OCI-LY7 (cell line): ENCODE data around the gene SLC6A6. TPM values are rescaled to one million over a fixed set of nuclear protein-coding genes. Genes with fewer than 3 reads are reported as not detected.

Experiments
- BruUV-seq: library from RNA; stranded (reverse); fragments of 400-500 nt; replicated peaks from 2 replicates; lab custom pipeline; 2021; lab: Mats Ljungman, UMichigan
- CTCF ChIA-PET: fragments of 300-600 bp; sonication (Branson Sonifier 250); formaldehyde crosslinking; loops from one replicate; lab custom pipeline; 2022; ENCODE audit warnings: antibody characterized with exemption; ENCODE audit not compliant: unreplicated experiment; lab: Charles Lee
- POLR2A ChIA-PET: fragments of 300-600 bp; sonication (Branson Sonifier 250); formaldehyde crosslinking; loops from one replicate; lab custom pipeline; 2022; ENCODE audit warnings: antibody characterized with exemption; lab: Charles Lee
- DNase-seq: peaks from one replicate; pipeline ENCODE4 v3.0.0-alpha.2; 2015; ENCODE audit warnings: low spot score
- H2AFZ ChIP-seq: fragments of 200-600 bp; sonication (generic), shearing (Covaris generic); 2 replicates; pipeline ENCODE4 v1.6.1; 2014; ENCODE audit warnings: mild to moderate bottlenecking, antibody characterized with exemption, low read length, moderate library complexity
- H3K27ac ChIP-seq: fragments of 200-600 bp; sonication (generic); 2 replicates; pipeline ENCODE4 v1.5.1; 2014; ENCODE audit warnings: mixed run types, low read depth, mild to moderate bottlenecking, moderate library complexity, low read length, inconsistent platforms; ENCODE audit not compliant: poor library complexity, severe bottlenecking
- H3K36me3 ChIP-seq: fragments of 200-600 bp; sonication (generic); 2 replicates; pipeline ENCODE4 v1.6.1; 2014; ENCODE audit warnings: mild to moderate bottlenecking, antibody characterized with exemption, low read length, moderate library complexity, mixed read lengths; ENCODE audit not compliant: insufficient read depth
- H3K4me1 ChIP-seq: fragments of 200-600 bp; sonication (generic); 2 replicates; pipeline ENCODE4 v1.5.1; 2014; ENCODE audit warnings: mild to moderate bottlenecking, low read length; ENCODE audit not compliant: insufficient read depth, poor library complexity, severe bottlenecking
- H3K4me2 ChIP-seq: fragments of 200-600 bp; sonication (generic); 2 replicates; pipeline ENCODE4 v1.6.1; 2014; ENCODE audit warnings: mild to moderate bottlenecking, low read length
- H3K4me3 ChIP-seq: fragments of 200-600 bp; sonication (generic); 2 replicates; pipeline ENCODE4 v1.5.1; 2014; ENCODE audit warnings: mild to moderate bottlenecking, low read depth, low read length; ENCODE audit not compliant: poor library complexity, severe bottlenecking
- H3K79me2 ChIP-seq: fragments of 200-600 bp; sonication (generic); 2 replicates; pipeline ENCODE4 v1.6.1; 2016; ENCODE audit warnings: low read depth, mild to moderate bottlenecking, low read length, moderate library complexity, mixed read lengths; ENCODE audit not compliant: insufficient read depth
- H3K9me2 ChIP-seq: fragments of 200-600 bp; sonication (generic); 2 replicates; pipeline ENCODE4 v1.6.1; 2016; ENCODE audit warnings: mild to moderate bottlenecking, low read length, mixed read lengths; ENCODE audit not compliant: insufficient read depth
- H3K9me3 ChIP-seq: fragments of 200-600 bp; sonication (generic); 2 replicates; pipeline ENCODE4 v1.6.1; 2014; ENCODE audit warnings: mild to moderate bottlenecking, mixed run types, low read length, mixed read lengths
- H4K20me1 ChIP-seq: fragments of 200-600 bp; sonication (generic); 2 replicates; pipeline ENCODE4 v1.6.1; 2014; ENCODE audit warnings: mild to moderate bottlenecking, antibody characterized with exemption, low read length, moderate library complexity, mixed read lengths; ENCODE audit not compliant: insufficient read depth
- EZH2phosphoT487 ChIP-seq: fragments of 200-600 bp; sonication (generic); IDR thresholded peaks from 2 replicates; pipeline ENCODE4 v1.6.1; 2018; ENCODE audit warnings: low read depth, borderline replicate concordance, mild to moderate bottlenecking, mixed run types, antibody characterized with exemption, low read length, moderate library complexity, mixed read lengths
- intact Hi-C: fragments of 100-400 bp; cut with micrococcal nuclease; formaldehyde crosslinking; loops from one replicate; pipeline ENCODE4 v1.10.0; 2022; ENCODE audit not compliant: unreplicated experiment
- total RNA-seq, 2 experiments: library from RNA; depleted of rRNA in 1 of 2; stranded (reverse); fragments of >200 nt in 1 of 2; shearing (Covaris generic) in 1 of 2; gene quantifications; 2 replicates each; pipeline ENCODE4 v1.2.3, GENCODE V29; 2014 to 2022
- TF ChIP-seq, protein P1 (sequence below): fragments of 200-600 bp; sonication (generic); conservative IDR thresholded peaks from 2 replicates; pipeline ENCODE4 v1.5.1; 2014; ENCODE audit warnings: mild to moderate bottlenecking, antibody characterized with exemption, low read length, moderate library complexity, mixed read lengths

SLC6A6 gene
- total RNA-seq, 2 experiments from 2014 or later: 43.0 to 51.8 TPM

- intact Hi-C loops: no loop called here
- CTCF ChIA-PET: interaction anchor here (1.0 kb wide), 1 partner anchor 168 kb away, joined by 5 read pairs; no protein-coding TSS in a partner anchor
Measured at GRCh38 chr3:14371573-14372474, 30.6 kb upstream of the SLC6A6 start.

DNA sequence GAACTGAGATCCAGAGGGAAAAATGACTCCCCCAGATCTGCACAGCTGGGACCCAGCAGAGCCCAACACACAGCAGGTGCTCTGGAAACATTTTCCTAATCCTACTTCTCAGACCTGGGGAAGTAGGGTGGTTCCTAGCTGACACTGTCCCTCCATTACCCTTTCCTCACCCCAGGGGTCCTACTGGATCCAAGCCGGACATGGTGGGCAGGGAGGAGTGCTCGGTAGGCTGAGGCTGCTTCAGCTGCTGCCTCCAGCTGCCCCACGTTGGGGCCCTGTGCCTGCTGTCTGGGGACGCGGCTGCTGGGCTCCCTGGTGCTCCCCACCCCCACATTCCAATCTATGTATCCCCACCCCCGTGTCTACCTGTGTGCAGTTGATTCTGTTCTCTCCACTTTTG lies 29.8 kb upstream of the SLC6A6 start:
- H3K9me3 ChIP-seq: no peaks in the 10 kb centered on the region
- no TSS peak for BruUV-seq
- intact Hi-C loops: no loop called here
- no peak for DNase-seq
- TF ChIP-seq, protein P1, sequence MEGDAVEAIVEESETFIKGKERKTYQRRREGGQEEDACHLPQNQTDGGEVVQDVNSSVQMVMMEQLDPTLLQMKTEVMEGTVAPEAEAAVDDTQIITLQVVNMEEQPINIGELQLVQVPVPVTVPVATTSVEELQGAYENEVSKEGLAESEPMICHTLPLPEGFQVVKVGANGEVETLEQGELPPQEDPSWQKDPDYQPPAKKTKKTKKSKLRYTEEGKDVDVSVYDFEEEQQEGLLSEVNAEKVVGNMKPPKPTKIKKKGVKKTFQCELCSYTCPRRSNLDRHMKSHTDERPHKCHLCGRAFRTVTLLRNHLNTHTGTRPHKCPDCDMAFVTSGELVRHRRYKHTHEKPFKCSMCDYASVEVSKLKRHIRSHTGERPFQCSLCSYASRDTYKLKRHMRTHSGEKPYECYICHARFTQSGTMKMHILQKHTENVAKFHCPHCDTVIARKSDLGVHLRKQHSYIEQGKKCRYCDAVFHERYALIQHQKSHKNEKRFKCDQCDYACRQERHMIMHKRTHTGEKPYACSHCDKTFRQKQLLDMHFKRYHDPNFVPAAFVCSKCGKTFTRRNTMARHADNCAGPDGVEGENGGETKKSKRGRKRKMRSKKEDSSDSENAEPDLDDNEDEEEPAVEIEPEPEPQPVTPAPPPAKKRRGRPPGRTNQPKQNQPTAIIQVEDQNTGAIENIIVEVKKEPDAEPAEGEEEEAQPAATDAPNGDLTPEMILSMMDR: no peak
- TF ChIP-seq EZH2phosphoT487: no peak
- no peaks in the 10 kb centered on the region for H3K79me2 ChIP-seq
- H3K9me2 ChIP-seq: no peaks in the 10 kb centered on the region
- ChIA-PET POLR2A (no interaction called here), CTCF (no interaction called here)
- H3K4me3 ChIP-seq: no peak overlapping the region
- no peak overlapping the region for H3K27ac ChIP-seq
- no peaks in the 10 kb centered on the region for H4K20me1 ChIP-seq
- H3K36me3 ChIP-seq: no peaks in the 10 kb centered on the region
- H2AFZ ChIP-seq: no peak overlapping the region
- H3K4me2 ChIP-seq: no peak overlapping the region
- peaks cover 41% of the 10 kb centered on the region for H3K4me1 ChIP-seq

More at GRCh38 chr3:14371573-14372474, 30.6 kb upstream of the SLC6A6 start:
- no peak overlapping the region for H3K4me3 ChIP-seq
- H3K9me3 ChIP-seq: no peaks in the 10 kb centered on the region
- POLR2A ChIA-PET: interaction anchor here (0.6 kb wide), 1 partner anchor 36 kb away, joined by 4 read pairs; no protein-coding TSS in a partner anchor
- H4K20me1 ChIP-seq: no peaks in the 10 kb centered on the region
- no peaks in the 10 kb centered on the region for H3K36me3 ChIP-seq
- H3K4me1 ChIP-seq: peaks cover 33% of the 10 kb centered on the region
- no peaks in the 10 kb centered on the region for H3K79me2 ChIP-seq
- no TSS peak for BruUV-seq
- H2AFZ ChIP-seq: no peak overlapping the region
- H3K9me2 ChIP-seq: no peaks in the 10 kb centered on the region
- no peak for DNase-seq
- H3K4me2 ChIP-seq: no peak overlapping the region
- no peak for TF ChIP-seq EZH2phosphoT487
- TF ChIP-seq, protein P1: no peak
- H3K27ac ChIP-seq: no peak overlapping the region
